Measurements from ENCODE around the gene CLEC2D. TPM values are rescaled to one million over a fixed set of nuclear protein-coding genes. Genes with fewer than 3 reads are reported as not detected.
"Not testable (repeated sequence)": the region's sequence is repeated elsewhere in the genome, so short reads cannot be mapped to it uniquely, and the experiment has no call there.

The CLEC2D gene
- total RNA-seq, 4 donors from 2014 or later, result 3.4 to 7.5 (median 3.8) TPM

DNA sequence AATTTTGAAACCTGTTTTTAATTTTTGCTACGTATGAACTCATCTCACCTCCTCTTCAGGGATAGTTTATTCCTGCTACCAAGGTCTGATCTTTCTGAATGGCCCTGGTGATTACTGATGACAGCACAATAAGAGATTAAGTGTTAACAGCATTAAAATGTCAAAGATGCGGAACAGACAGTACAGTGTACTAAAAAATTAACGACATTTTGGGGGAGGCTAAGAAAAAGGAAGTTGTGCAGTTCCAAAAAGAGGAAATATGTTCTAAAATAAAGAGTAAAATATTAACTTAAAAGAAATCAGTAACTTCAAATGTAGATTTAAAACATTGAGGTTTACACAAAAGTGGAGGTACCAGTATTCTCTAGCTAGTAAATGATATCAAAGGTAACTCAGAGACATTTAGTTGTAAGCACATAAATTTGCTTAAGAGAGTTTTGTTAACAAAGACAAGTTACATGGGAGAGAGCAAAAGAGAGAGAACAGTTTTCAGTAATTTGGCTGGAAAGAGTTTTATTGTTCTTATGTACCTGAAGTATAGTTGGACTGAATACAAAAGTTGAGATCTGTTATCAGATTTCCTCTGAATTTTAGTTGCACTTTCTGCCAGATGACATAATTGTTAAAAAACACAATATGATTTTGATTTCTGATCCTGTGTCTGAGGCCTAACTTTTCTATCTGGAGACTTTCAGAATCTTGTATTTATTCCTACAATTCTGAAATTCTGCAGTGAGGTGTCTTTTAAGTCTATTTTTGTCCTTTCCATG is 67.6 kb downstream of the CLEC2D start:
- intact Hi-C loops (cut with DNase I), result no loop called here
- WGBS, result 23% methylated on average over 3 of the region's 3 CpGs
- H3K36me3 ChIP-seq, result no peaks in the 10 kb centered on the region
- H3K4me1 ChIP-seq, result peaks cover 0 to 6% (median 5%) of the 10 kb centered on the region in 4 donors
- no peak overlapping the region for H3K4me3 ChIP-seq
- H3K27me3 ChIP-seq, result no peaks in the 10 kb centered on the region
- no peaks in the 10 kb centered on the region for H3K9me3 ChIP-seq
- DNase-seq (ENCODE audit: extremely low spot score), result no peak
- TF ChIP-seq POLR2AphosphoS5 (IDR thresholded peaks at IDR 0.05), result no peak
- no peak for TF ChIP-seq CTCF (IDR thresholded peaks at IDR 0.05)
- no peak for TF ChIP-seq POLR2A (IDR thresholded peaks at IDR 0.05; ENCODE audit: low read depth)
- no peak for TF ChIP-seq EP300 (IDR thresholded peaks at IDR 0.05)
- peak overlapping the region in 3 of 4 donors; percentile 25 to 42 (median 33) for H3K27ac ChIP-seq (replicated peaks in 1 of 4)

DNA sequence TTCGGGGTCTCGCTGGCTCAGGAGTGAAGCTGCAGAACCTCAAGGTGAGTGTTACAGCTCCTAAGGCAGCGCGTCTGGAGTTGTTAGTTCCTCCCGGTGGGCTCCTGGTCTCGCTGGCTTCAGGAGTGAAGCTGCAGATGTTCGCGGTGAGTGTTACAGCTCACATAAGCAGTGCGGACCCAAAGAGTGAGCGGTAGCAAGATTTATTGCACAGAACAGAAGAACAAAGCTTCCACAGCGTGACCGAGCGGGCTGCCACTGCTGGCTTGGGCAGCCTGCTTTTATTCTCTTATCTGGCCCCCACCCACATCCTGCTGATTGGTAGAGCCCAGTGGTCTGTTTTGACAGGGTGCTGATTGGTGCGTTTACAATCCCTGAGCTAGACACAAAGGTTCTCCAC is 69.4 kb downstream of the CLEC2D start:
- H3K4me1 ChIP-seq, result peaks cover 0 to 12% (median 8%) of the 10 kb centered on the region in 4 donors
- H3K36me3 ChIP-seq; intact Hi-C loops (cut with DNase I); DNase-seq (ENCODE audit: extremely low spot score); H3K9me3 ChIP-seq; H3K27ac ChIP-seq (replicated peaks in 1 of 4); H3K27me3 ChIP-seq; H3K4me3 ChIP-seq: not testable (repeated sequence)
- WGBS, result 93% methylated on average over 12 of the region's 14 CpGs

GRCh38 chr12:9739404-9740105 is 70.0 kb downstream of the CLEC2D start:
- H3K27me3 ChIP-seq; intact Hi-C loops (cut with DNase I); DNase-seq (ENCODE audit: extremely low spot score); H3K9me3 ChIP-seq; H3K36me3 ChIP-seq: not testable (repeated sequence)
- peak overlapping the region; percentile 40 to 55 (median 48) for H3K4me3 ChIP-seq
- H3K4me1 ChIP-seq, result peaks cover 0 to 12% (median 8%) of the 10 kb centered on the region in 4 donors
- peak overlapping the region in 1 of 4 donors; percentile 55 for H3K27ac ChIP-seq (replicated peaks in 1 of 4)
- 60% methylated on average over 29 of the region's 54 CpGs for WGBS

- intact Hi-C loops (cut with DNase I), result no loop called here
- 84% methylated on average over 7 of the region's 7 CpGs for WGBS
- H3K4me3 ChIP-seq, result peak overlapping the region; percentile 40 to 55 (median 48)
- peak overlapping the region in 1 of 4 donors; percentile 55 for H3K27ac ChIP-seq (replicated peaks in 1 of 4)
- H3K4me1 ChIP-seq, result peaks cover 0 to 12% (median 8%) of the 10 kb centered on the region in 4 donors
- peaks cover 0 to 6% (median 0%) of the 10 kb centered on the region in 4 donors for H3K27me3 ChIP-seq
- H3K36me3 ChIP-seq, result no peaks in the 10 kb centered on the region
- no peaks in the 10 kb centered on the region for H3K9me3 ChIP-seq
- DNase-seq (ENCODE audit: extremely low spot score), result no peak
- TF ChIP-seq CTCF (IDR thresholded peaks at IDR 0.05) (no peak), POLR2AphosphoS5 (IDR thresholded peaks at IDR 0.05) (no peak), EP300 (IDR thresholded peaks at IDR 0.05) (no peak), POLR2A (IDR thresholded peaks at IDR 0.05; ENCODE audit: low read depth) (no peak)
Observed at GRCh38 chr12:9740106-9740750, 70.7 kb downstream of the CLEC2D start.

DNA sequence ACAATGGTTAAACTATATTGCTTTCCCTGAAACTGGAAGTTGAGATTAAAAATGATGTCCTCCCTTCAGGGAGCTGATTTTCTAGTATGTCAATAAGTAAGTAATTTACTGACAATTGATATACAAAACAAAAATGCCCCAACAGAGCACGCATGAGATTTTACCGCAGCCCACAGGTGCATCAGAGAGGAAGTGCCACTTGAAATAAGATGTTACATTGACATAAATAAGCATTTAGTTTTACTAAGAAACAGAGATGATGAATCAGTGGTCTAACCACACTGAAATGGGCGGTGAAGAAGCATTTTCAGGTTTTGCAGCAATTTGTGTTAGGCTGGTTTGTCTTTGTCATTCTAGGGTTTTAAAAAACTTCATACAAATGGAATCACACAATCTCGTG is 72.2 kb downstream of the CLEC2D start:
- Histone ChIP-seq H3K9me3 (no peaks in the 10 kb centered on the region), H3K27me3 (peaks cover 0 to 6% (median 0%) of the 10 kb centered on the region in 4 donors), H3K4me3 (no peak overlapping the region), H3K4me1 (peaks cover 0 to 12% (median 6%) of the 10 kb centered on the region in 4 donors), H3K27ac (replicated peaks in 1 of 4) (no peak overlapping the region), H3K36me3 (no peaks in the 10 kb centered on the region)
- intact Hi-C loops (cut with DNase I), result no loop called here
- no peak for TF ChIP-seq CTCF (IDR thresholded peaks at IDR 0.05)
- TF ChIP-seq POLR2AphosphoS5 (IDR thresholded peaks at IDR 0.05), result no peak
- TF ChIP-seq POLR2A (IDR thresholded peaks at IDR 0.05; ENCODE audit: low read depth), result no peak
- no peak for TF ChIP-seq EP300 (IDR thresholded peaks at IDR 0.05)
- 72% methylated on average over 4 of the region's 4 CpGs for WGBS
- no peak for DNase-seq (ENCODE audit: extremely low spot score)

Data from esophagus muscularis mucosa (tissue), 4 donors.